ENCODE measurements around the gene NUDT1. TPM values are rescaled to one million over a fixed set of nuclear protein-coding genes. Genes with fewer than 3 reads are reported as not detected.

NUDT1 gene
- total RNA-seq, 1 experiment from 2014 or later, result 47.4 TPM

DNA sequence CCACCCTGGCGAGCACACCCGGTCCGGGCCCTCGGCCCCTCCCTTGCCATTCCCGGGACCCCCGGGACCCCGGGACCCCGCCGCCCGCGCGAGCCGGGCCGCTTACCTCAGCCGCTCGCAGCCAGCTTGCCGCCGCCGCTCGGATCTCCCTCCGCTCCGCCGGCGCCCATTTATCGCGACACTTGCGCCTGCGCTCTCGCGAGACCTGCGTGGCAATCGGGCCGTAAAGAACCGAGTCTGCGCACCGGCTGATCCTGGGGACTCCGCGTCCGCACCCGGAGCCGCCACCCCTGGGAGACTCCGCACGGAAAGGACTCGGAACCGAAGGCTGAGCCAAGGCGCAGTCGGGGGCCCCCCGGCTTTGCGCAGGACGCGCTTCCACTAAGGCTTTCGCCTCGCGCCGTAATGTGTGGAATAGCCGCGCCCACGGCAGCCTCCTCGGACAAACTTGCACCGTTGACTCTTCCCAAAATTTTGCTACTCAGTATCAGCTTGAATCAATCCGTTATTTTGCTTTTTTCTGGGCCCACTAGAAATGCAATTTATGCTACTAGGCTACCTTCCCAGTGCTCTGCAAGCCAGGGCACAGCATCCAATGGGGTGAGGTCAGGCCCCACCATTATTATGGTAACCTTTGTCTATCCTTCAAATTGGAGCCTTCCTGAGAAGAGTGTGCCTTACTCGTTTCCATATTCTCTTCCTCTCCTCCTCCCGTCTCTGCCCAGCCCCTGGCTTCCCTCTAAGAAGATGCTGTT is 9.1 kb upstream of the NUDT1 start, which contains the start of gene MAD1L1 (continued):
- TF ChIP-seq, protein P1, sequence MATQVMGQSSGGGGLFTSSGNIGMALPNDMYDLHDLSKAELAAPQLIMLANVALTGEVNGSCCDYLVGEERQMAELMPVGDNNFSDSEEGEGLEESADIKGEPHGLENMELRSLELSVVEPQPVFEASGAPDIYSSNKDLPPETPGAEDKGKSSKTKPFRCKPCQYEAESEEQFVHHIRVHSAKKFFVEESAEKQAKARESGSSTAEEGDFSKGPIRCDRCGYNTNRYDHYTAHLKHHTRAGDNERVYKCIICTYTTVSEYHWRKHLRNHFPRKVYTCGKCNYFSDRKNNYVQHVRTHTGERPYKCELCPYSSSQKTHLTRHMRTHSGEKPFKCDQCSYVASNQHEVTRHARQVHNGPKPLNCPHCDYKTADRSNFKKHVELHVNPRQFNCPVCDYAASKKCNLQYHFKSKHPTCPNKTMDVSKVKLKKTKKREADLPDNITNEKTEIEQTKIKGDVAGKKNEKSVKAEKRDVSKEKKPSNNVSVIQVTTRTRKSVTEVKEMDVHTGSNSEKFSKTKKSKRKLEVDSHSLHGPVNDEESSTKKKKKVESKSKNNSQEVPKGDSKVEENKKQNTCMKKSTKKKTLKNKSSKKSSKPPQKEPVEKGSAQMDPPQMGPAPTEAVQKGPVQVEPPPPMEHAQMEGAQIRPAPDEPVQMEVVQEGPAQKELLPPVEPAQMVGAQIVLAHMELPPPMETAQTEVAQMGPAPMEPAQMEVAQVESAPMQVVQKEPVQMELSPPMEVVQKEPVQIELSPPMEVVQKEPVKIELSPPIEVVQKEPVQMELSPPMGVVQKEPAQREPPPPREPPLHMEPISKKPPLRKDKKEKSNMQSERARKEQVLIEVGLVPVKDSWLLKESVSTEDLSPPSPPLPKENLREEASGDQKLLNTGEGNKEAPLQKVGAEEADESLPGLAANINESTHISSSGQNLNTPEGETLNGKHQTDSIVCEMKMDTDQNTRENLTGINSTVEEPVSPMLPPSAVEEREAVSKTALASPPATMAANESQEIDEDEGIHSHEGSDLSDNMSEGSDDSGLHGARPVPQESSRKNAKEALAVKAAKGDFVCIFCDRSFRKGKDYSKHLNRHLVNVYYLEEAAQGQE (IDR thresholded peaks at IDR 0.05; ENCODE audit: low read depth), result no peak

DNA sequence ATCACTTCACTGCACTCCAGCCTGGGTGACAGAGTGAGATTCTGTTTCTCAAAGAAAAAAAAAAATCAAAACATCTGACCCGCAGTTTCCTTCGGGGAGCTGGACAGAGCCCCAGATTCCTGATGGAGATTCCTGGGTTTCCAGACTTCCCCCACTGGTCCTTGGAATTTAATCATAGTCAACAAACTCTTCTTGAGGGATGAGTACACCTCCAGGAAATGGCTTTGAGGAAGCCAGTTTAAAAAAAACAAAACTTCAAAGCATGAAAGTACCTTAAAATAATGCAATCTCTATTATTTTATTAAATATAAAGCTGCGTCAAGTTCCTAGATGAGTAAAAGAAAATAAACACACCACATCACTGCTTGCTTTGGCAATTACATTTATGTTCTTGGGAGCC is 8.1 kb upstream of the NUDT1 start:
- TF ChIP-seq SIN3A (IDR thresholded peaks at IDR 0.05; ENCODE audit: low read depth) (no peak), SP1 (IDR thresholded peaks at IDR 0.05; ENCODE audit: low read depth) (no peak), ELF1 (IDR thresholded peaks at IDR 0.05; ENCODE audit: borderline replicate concordance, low read depth) (no peak), YY1 (IDR thresholded peaks at IDR 0.05; ENCODE audit: extremely low read depth, insufficient replicate concordance, low read depth, low read length) (no peak), CBX3 (IDR thresholded peaks at IDR 0.05; ENCODE audit: low read depth) (no peak)
- no peak overlapping the region for H2AFZ ChIP-seq (ENCODE audit: low read depth, low read length, poor library complexity, severe bottlenecking)
- no peak for ATAC-seq
- RAD21 ChIA-PET (ENCODE audit: low non-redundant PET in 1 of 2, low total read pairs in 2 of 2, uncharacterized antibody in 2 of 2, unreplicated experiment in 2 of 2), result no interaction called here
- CTCF ChIA-PET, result no interaction called here
- intact Hi-C loops (cut with micrococcal nuclease), result no loop called here
- peaks cover 11 to 14% of the 10 kb centered on the region in 2 experiments for H3K4me1 ChIP-seq (ENCODE audit: control insufficient read depth in 1 of 2, insufficient read depth in 2 of 2, low read length in 2 of 2)
- BruUV-seq (replicated peaks), result no TSS peak
- DNase-seq (ENCODE audit: low read depth, low spot score), result no peak
- no peaks in the 10 kb centered on the region for H3K9me3 ChIP-seq (ENCODE audit: control insufficient read depth in 1 of 2, insufficient read depth in 1 of 2, low read depth in 1 of 2, low read length in 2 of 2)
- H3K9me2 ChIP-seq (ENCODE audit: insufficient read depth), result no peaks in the 10 kb centered on the region
- H3K9ac ChIP-seq (ENCODE audit: low read length), result no peak overlapping the region
- peaks cover 26 to 50% of the 10 kb centered on the region in 2 experiments; a peak in 3 of 4 replicates for H3K36me3 ChIP-seq (ENCODE audit: control insufficient read depth in 1 of 2, insufficient read depth in 2 of 2, low read length in 2 of 2)
- no peak overlapping the region for H3K4me3 ChIP-seq (replicated peaks in 1 of 2; ENCODE audit: low read depth in 1 of 2, low read length in 2 of 2)
- no peak overlapping the region for H3K4me2 ChIP-seq (ENCODE audit: low read length)
- POLR2A ChIA-PET, result no interaction called here
- no peaks in the 10 kb centered on the region for H4K20me1 ChIP-seq (ENCODE audit: insufficient read depth)
- H3K27me3 ChIP-seq (ENCODE audit: insufficient read depth, low read length), result no peaks in the 10 kb centered on the region
- no peak overlapping the region for H3K27ac ChIP-seq (ENCODE audit: low read depth, low read length)
- H3K79me2 ChIP-seq (ENCODE audit: insufficient read depth, low read length), result peaks cover 68% of the 10 kb centered on the region
